ENCODE measurements around the gene ZBTB40.

Gene ZBTB40

GRCh38 chr1:22507587-22507986 lies 55.9 kb downstream of the ZBTB40 start:
- DNase-seq (ENCODE audit: low spot score): no peak

GRCh38 chr1:22508329-22508728 lies 56.7 kb downstream of the ZBTB40 start:
- no peak for DNase-seq (ENCODE audit: low spot score)

DNA sequence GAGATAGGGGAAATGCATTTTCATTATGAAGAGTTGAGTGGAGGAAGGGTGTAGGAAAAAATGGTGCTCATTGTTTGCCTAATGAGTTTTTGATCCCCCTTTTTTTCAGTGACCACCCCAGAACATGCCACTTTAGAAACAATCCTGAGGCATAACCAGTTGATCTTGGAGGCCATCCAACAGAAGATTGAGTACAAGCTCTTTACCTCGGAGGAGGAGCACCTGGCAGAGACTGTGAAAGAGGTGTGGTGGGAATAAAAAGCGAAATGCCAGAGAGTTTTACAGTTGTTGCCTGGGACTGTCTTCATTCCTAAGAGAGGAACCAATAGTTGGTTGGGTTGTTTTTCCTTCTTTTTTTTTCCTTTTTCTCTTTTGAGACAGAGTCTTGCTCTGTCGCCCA lies 57.3 kb downstream of the ZBTB40 start:
- no peak for DNase-seq (ENCODE audit: low spot score)

DNA sequence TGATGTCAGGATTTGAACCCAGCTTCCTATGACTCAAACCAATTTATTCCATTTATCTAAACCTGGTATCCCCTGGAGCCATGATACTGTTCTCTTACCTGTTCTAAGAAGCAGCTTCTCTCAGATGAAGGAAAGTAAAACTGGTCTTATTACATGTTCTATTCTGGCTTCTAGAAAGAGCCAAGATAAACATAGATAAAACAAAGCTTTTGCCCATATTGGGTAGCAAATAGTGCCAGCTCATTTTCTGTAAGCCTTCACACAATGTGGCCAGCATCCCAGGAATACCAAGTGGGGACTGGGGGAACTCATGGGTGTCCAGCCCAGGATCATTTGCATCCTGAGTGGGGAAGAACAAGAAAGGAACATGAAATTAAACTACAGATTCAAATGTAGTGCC lies 58.2 kb downstream of the ZBTB40 start:
- DNase-seq (ENCODE audit: low spot score): no peak

- DNase-seq (ENCODE audit: low spot score): no peak
Measured at GRCh38 chr1:22512873-22513272, 61.2 kb downstream of the ZBTB40 start.

DNA sequence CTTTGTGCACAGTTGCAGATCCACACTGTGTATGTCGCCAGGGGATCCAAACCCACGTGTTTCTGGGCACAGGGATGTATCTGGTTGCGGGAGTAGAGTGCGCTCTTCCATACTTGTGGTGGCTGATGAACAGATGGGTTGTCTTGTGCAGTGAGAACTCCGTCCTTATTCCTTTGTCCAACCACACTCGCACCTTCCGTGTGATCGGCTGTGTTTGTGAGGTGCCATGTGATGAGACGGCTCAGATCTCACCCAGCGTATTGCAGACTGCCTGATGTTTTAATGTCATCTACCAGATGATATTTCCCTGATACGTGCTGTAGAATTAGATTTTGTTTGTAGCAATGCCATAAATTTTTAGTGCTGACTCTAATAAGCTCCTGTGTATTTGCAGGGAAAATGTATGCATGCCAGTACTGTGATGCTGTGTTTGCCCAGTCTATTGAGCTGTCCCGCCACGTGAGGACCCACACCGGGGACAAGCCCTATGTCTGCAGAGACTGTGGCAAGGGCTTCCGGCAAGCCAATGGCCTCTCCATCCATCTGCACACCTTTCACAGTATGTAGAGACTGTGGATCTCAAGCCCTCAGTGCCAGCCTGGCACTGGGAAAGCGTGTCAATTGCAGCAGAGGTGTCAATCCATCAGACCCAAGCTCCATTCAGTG lies 65.4 kb downstream of the ZBTB40 start:
- no peak for DNase-seq (ENCODE audit: low spot score)

DNA sequence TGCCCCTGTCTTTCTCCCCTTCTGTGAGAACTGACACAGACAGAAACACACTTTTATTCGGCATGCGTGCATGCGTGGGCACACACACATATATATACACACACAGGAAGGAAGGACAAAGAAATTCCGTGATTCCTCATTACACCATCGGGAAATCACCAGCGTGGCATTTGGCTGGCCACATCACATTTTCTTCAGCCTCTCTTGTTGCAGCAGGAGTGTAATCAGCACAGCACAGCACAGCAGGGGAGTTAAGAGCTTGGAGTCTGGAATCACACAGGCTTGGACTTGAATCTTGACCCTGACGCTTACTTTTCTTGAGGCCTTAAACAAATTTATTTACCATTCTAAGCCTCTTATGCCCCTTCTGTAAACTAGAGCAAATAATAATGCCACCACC lies 66.3 kb downstream of the ZBTB40 start:
- DNase-seq (ENCODE audit: low spot score): no peak

- DNase-seq (ENCODE audit: low spot score): peak; percentile 29
Measured at GRCh38 chr1:22518379-22518778, 66.7 kb downstream of the ZBTB40 start.

DNA sequence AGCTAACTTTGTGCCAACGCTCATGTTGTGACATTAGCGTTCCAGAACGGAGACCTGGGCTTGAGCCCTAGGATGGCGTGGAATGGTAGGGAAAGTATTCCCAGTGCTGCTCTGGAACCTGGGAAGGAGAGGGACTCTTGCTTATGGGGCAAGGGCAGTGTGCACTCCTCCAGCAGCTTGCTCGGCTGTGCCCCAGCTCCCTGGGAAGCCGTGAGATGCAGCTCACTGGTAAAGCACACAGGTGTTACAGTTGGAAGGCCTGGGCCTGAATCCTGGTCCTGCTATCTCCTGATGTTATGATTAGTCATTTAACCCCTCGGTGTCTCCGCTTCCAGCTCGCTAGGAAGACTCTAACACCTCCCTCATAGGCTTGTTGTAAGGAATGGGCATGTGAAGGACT lies 69.2 kb downstream of the ZBTB40 start:
- no peak for DNase-seq (ENCODE audit: low spot score)

DNA sequence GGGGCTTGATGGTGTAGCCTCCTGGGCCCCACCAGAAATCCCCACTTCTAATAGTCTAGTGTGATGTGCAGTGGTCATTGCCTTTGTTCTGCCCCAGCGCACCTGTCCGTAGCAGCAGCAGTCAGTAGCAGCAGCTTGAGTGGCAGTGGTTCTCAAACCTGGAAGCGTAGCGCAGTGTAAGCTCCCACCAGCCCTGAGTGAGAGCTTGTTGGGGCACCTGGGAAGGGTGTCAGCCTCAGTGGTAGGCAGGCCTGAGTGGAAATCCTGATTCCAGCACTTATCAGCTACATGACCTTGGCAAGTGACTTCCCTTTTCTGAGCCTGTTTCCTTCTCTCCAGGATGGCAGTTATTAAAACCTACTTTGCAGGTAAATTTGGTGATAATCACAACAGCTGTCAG lies 70.0 kb downstream of the ZBTB40 start:
- DNase-seq (ENCODE audit: low spot score): no peak

DNA sequence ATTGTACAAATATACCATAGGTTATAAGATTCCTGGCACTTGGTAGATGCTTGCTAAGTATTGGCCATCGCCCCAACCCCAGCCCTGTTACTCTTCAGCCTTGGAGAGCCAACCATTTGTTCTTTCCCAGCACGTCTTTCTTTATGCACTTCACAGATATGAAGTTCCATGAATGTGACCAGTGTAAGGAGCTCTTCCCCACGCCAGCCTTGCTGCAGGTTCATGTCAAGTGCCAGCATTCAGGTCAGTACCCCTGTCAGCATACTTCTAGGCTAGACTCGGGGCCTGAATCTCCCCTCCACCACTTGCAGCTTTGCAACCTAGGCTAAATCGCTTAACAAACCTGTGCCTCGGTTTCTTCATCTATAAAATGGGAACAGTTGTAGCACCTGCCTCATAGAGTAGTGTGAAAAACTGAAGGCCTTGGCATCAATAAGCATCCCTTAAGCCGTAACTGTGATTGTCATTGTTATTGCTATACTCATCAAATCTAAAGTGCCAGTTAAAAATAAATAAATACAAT lies 70.6 kb downstream of the ZBTB40 start:
- no peak for DNase-seq (ENCODE audit: low spot score)

- DNase-seq (ENCODE audit: low spot score): no peak
Measured at GRCh38 chr1:22524481-22524880, 72.8 kb downstream of the ZBTB40 start.

- no peak for DNase-seq (ENCODE audit: low spot score)
Measured at GRCh38 chr1:22525211-22525610, 73.6 kb downstream of the ZBTB40 start.

DNA sequence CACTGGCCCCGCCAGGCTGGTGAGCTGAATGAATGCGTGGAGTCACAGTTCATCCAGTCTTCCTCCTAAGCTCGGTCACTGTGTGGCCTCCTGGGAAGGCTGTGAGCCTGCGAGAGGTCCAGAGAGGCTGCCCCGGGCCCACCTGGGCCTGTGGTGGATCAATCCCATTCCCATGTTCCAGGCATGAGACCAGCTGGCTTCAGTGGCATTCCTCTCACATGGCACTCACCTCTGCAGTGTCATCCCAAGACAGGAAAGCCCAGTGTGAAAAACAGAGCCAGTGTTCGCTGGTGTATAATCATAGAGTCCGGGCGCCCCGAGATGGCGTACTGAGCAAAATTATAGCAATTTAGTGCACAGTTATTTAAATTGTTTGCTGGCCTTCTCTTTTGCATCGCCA lies 74.0 kb downstream of the ZBTB40 start:
- no peak for DNase-seq (ENCODE audit: low spot score)

DNA sequence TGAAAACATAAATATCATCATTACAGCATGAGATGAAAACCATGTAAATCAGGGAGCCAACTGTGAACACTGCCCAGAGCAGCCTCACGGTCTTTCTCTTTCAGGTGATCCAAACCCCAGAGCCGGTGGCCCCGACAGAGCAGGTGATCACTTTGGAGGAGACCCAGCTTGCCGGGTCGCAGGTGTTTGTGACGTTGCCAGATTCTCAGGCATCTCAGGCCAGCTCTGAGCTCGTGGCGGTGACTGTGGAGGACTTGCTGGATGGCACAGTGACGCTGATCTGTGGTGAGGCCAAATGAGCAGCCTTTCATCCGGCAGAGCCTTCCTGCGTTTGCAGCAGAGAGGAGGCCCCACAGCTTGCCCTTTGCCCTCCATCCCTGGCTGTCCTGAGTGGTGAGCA lies 74.4 kb downstream of the ZBTB40 start:
- no peak for DNase-seq (ENCODE audit: low spot score)

GRCh38 chr1:22526677-22527076 lies 75.0 kb downstream of the ZBTB40 start:
- DNase-seq (ENCODE audit: low spot score): no peak

DNA sequence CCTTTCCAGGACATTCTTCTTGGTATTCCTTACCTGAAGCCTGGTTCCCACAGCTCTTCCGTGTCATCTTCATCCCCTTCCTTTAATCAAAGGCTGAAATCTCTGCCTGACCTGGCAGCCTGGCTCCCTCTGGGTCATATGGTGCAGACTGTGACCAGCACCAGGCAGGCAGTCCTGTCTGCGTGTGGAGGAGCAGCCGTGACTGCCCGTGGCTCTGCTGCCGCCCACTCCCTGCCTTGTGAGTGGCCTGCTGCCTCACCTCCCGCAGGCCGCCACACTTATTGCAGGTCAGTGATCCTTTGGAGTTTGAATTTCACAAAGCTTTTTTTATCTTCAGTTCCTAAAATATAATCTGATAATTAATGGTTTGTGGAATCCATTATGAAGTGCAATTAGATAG lies 75.5 kb downstream of the ZBTB40 start:
- DNase-seq (ENCODE audit: low spot score): no peak

DNA sequence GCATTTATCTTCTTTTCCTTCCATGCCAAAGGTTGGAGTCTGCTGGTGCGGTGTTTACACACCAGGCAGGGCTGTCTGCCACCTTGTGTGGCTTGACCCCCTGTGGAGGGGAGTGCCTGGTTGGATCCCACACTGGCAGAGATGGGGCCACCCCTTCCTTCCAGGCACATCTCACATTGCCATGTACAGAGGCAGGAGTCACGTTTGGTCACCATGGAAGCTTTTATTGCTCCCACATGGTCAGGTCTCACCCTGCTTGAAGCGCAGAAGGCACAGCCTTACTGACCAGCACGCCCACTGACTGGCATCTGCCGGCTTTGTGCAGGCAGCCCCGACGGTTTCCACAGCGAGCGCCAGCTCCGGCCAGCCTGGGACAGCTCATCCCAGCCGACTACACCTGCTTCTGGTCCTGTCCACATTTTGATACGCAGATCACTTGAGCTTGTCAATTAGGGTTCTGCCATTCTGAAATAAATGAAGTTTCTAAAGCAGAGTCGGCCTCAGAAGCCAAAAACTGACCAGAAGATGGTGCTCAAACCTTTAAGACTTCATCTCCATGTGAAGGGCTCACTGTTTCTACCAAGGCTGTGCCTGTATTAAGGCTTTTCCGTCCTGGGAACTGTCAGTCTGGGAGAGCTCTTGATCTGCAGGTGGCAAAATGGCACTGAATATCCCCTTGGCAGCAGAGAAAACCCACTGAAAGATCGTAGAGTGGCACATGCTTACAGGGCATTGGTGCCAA lies 76.1 kb downstream of the ZBTB40 start:
- DNase-seq (ENCODE audit: low spot score): peak; percentile 31

DNA sequence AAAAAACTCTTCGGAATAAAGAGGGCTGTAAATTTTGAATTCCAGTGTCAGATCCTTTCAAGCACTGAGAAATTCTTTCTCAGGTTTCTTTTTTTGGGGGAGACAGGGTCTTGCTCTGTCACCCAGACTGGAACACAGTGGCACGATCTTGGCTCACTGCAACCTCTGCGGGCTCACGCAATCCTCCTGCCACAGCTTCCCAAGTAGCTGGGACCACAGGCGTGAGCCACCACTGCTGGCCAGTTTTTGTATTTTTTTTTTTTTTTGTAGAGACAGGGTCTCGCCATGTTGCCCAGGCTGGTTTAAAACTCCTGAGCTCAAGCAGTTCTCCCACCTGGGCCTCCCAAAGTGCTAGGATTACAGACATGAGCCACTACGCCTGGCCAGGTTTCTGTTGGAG lies 76.8 kb downstream of the ZBTB40 start:
- no peak for DNase-seq (ENCODE audit: low spot score)

GRCh38 chr1:22529901-22530621 lies 78.4 kb downstream of the ZBTB40 start:
- peak; percentile 36 for DNase-seq (ENCODE audit: low spot score)

DNA sequence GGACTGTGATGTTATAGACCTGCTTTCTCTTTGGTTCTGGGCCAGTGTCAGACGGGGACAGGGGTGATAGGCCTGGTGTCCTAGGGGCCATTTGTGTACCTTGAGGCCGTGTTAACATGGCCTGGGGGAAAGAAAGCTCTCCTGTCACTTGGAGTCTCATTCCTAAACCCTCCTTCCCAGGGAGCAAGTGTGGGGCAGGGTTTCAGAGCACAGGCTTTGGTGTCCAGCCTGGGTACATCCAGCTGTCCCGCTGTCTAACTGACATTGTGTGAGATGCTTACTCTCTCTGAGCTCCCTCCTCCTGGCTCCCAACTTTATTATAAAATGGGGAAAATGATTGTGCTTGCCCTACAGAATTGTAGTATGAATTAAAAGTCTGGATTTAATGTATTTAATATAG lies 79.1 kb downstream of the ZBTB40 start:
- DNase-seq (ENCODE audit: low spot score): no peak

DNA sequence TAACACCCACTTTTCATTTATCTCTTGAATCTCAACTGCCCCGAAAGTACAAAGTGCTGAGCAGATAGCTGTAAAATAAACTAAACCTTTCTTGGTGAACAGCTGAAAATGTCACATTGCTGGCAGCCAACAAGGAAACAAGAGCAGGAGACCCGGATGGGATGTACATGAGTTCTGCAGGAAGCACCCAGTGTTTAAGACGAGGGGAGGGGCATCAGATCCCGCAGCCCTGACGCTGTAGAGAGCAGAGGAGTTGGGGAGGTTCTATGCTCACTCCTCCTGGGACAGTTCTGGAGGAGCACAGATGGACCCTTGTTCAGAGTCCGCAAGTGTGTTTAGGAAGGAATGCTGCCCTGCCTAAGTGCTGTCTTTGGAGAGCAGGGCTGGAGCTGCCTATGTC lies 79.6 kb downstream of the ZBTB40 start:
- no peak for DNase-seq (ENCODE audit: low spot score)

Measured in Ammon's horn (tissue), 1 donor.